T-cell (primary cell): ENCODE data around the gene PCNX4. TPM values are rescaled to one million over a fixed set of nuclear protein-coding genes. Genes with fewer than 3 reads are reported as not detected.
A peak's percentile ranks its signal among the peaks of the same experiment; 100 is the strongest.

Source experiments
- ATAC-seq, 4 experiments: fragments of 200-7000 bp in 3 of 4; fragments of 150-1000 bp in 1 of 4; cut with Tn5 transposase; replicated peaks in 1 of 4; 1 replicate in 3 of 4; 2 replicates in 1 of 4; pipeline ENCODE4 v1.10.0; 2021; ENCODE audit warnings: moderate library complexity in 3 of 4, mild to moderate bottlenecking in 2 of 4, moderate number of reproducible peaks in 1 of 4
- CTCF ChIA-PET, 2 donors: fragments of 300-600 bp; sonication (Branson Sonifier 250); formaldehyde crosslinking; loops; one replicate each; lab custom pipeline; 2022; ENCODE audit warnings: antibody characterized with exemption in 2 of 2; lab: Charles Lee
- POLR2A ChIA-PET, 2 donors: fragments of 300-600 bp; sonication (Branson Sonifier 250); formaldehyde crosslinking; loops; one replicate each; lab custom pipeline; 2022; ENCODE audit warnings: antibody characterized with exemption in 2 of 2; lab: Charles Lee
- DNase-seq, 35 experiments: peaks; one replicate each; pipeline versions ENCODE4 v3.0.0 to v3.0.0-alpha.2; 2013 to 2023
- H3K27ac ChIP-seq: one replicate; pipeline ENCODE4 v1.5.1; 2013; ENCODE audit warnings: low read length
- H3K27me3 ChIP-seq, 2 experiments: replicated peaks in 1 of 2; 1 replicate in 1 of 2; 2 replicates in 1 of 2; pipeline versions ENCODE4 v1.6.1 to v1.7.0; 2013; ENCODE audit warnings: low read length in 1 of 2, mixed read lengths in 1 of 2; ENCODE audit not compliant: control insufficient read depth in 2 of 2, insufficient read depth in 2 of 2; ENCODE audit errors: extremely low read depth in 1 of 2
- H3K36me3 ChIP-seq, 2 donors: 1 replicate in 1 of 2; 2 replicates in 1 of 2; pipeline versions ENCODE4 v1.6.1 to v1.7.0; 2013; ENCODE audit warnings: low read length in 1 of 2; ENCODE audit not compliant: control insufficient read depth in 2 of 2, insufficient read depth in 1 of 2; ENCODE audit errors: extremely low read depth in 1 of 2
- H3K4me1 ChIP-seq, 2 experiments: 1 replicate in 1 of 2; 2 replicates in 1 of 2; pipeline versions ENCODE4 v1.6.1 to v1.7.0; 2013; ENCODE audit warnings: low read length in 2 of 2, mixed read lengths in 1 of 2; ENCODE audit not compliant: insufficient read depth in 2 of 2, control insufficient read depth in 1 of 2; ENCODE audit errors: extremely low read depth in 1 of 2
- H3K4me3 ChIP-seq, 2 donors: 1 replicate in 1 of 2; 2 replicates in 1 of 2; pipeline versions ENCODE4 v1.5.1 to v1.7.0; 2013; ENCODE audit warnings: mild to moderate bottlenecking in 2 of 2, low read length in 1 of 2, moderate library complexity in 1 of 2; ENCODE audit not compliant: control insufficient read depth in 1 of 2; ENCODE audit errors: extremely low read depth in 1 of 2
- H3K9me3 ChIP-seq: 2 replicates; pipeline ENCODE4 v1.7.0; 2013
- H3K27ac Mint-ChIP-seq, 2 donors: one replicate each; pipeline ENCODE4 v1.8.0; 2020 to 2021; ENCODE audit warnings: mild to moderate bottlenecking in 2 of 2, mixed read lengths in 2 of 2
- H3K27me3 Mint-ChIP-seq, 2 donors: one replicate each; pipeline ENCODE4 v1.8.0; 2021 to 2022; ENCODE audit warnings: mixed read lengths in 2 of 2
- H3K36me3 Mint-ChIP-seq: one replicate; pipeline ENCODE4 v1.8.0; 2021; ENCODE audit warnings: mixed read lengths
- H3K4me1 Mint-ChIP-seq, 3 donors: one replicate each; pipeline ENCODE4 v1.8.0; 2020 to 2022; ENCODE audit warnings: mixed read lengths in 3 of 3, mild to moderate bottlenecking in 1 of 3
- H3K4me3 Mint-ChIP-seq, 3 donors: one replicate each; pipeline ENCODE4 v1.8.0; 2020 to 2022; ENCODE audit warnings: mild to moderate bottlenecking in 3 of 3, mixed read lengths in 3 of 3, moderate library complexity in 3 of 3
- H3K9me3 Mint-ChIP-seq, 3 donors: one replicate each; pipeline ENCODE4 v1.8.0; 2020 to 2022; ENCODE audit warnings: mixed read lengths in 3 of 3
- WGBS: methylation state at CpG from one replicate; pipeline ENCODE4 v1.1.5; 2013; ENCODE audit warnings: missing lambda C conversion rate; ENCODE audit not compliant: insufficient coverage; 5-methylcytosine and 5-hydroxymethylcytosine counted together
- total RNA-seq, 35 experiments: library from RNA in 6 of 35; stranded (reverse) in 6 of 35; fragments of 120-200 nt in 1 of 35; gene quantifications; one replicate each; pipeline versions ENCODE4 v1.2.1 to v1.2.4 and lab custom pipeline; 2013 to 2026

The PCNX4 gene
- total RNA-seq, 5 donors from 2014 or later (not counting 1 experiment from before 2014, with no cell fraction given) = 36.4 to 50.4 (median 47.4) TPM

DNA sequence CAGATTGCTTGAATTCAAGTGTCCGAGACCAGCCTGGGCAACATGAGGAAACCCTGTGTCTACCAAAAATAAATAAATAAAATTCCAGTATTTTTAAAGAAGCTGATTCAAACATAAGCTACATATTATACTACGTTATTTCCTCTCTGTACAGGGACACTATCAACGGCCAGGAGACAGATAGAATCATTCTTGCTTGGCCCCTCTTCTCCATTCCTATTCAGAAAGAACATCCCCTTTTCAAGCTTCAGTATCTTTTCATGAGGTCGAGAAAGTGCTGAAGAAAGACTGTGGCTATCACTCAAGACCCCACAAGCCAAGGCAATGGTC, 73.8 kb downstream of the PCNX4 start:
- peak overlapping the region; percentile 98 to 99 for H3K27ac Mint-ChIP-seq
- DNase-seq = no peak
- ChIA-PET CTCF (interaction anchor here (0.6 to 3.1 kb wide), 19 partner anchors 9 to 785 kb away, joined by 3 to 25 read pairs (median 5); partner anchors contain the start of gene PCNX4 (in 1 of the 2)), POLR2A (interaction anchor here (0.6 to 1.4 kb wide), 5 partner anchors 14 to 83 kb away, joined by 3 to 9 read pairs (median 4); partner anchors contain the start of gene PPM1A (in 1 of the 2))
- no peaks in the 10 kb centered on the region for H3K9me3 Mint-ChIP-seq
- Histone ChIP-seq H3K4me1 (peaks cover 3 to 30% of the 10 kb centered on the region in 2 experiments), H3K9me3 (no peaks in the 10 kb centered on the region), H3K27me3 (no peaks in the 10 kb centered on the region), H3K27ac (peak overlapping the region; percentile 97), H3K36me3 (no peaks in the 10 kb centered on the region), H3K4me3 (peak overlapping the region; percentile 89 to 92)
- H3K27me3 Mint-ChIP-seq = no peaks in the 10 kb centered on the region
- 40% methylated on average over 1 of the region's 4 CpGs for WGBS
- H3K4me3 Mint-ChIP-seq = peak overlapping the region; percentile 80 to 99 (median 84)
- ATAC-seq = peak in 3 of 4 experiments; percentile 3 to 8 (median 6)
- peaks cover 6% of the 10 kb centered on the region for H3K36me3 Mint-ChIP-seq
- peaks cover 41 to 50% (median 47%) of the 10 kb centered on the region in 3 donors for H3K4me1 Mint-ChIP-seq

- Histone ChIP-seq H3K4me3 (no peak overlapping the region), H3K36me3 (no peaks in the 10 kb centered on the region), H3K27ac (peak overlapping the region; percentile 97), H3K9me3 (no peaks in the 10 kb centered on the region), H3K27me3 (no peaks in the 10 kb centered on the region), H3K4me1 (peaks cover 3 to 30% of the 10 kb centered on the region in 2 experiments)
- ChIA-PET CTCF (interaction anchor here (0.6 to 3.1 kb wide), 19 partner anchors 10 to 1867 kb away, joined by 3 to 25 read pairs (median 5); partner anchors contain the start of gene PCNX4 (in 1 of the 2)), POLR2A (interaction anchor here (0.6 to 1.4 kb wide), 6 partner anchors 14 to 1111 kb away, joined by 4 to 9 read pairs (median 6); partner anchors contain the start of gene PPM1A (in 1 of the 2))
- Mint-ChIP-seq H3K27ac (peak overlapping the region; percentile 98 to 99), H3K36me3 (peaks cover 5% of the 10 kb centered on the region), H3K9me3 (no peaks in the 10 kb centered on the region), H3K4me3 (peak overlapping the region; percentile 80 to 99 (median 84)), H3K4me1 (peaks cover 40 to 44% (median 41%) of the 10 kb centered on the region in 3 donors), H3K27me3 (no peaks in the 10 kb centered on the region)
- ATAC-seq (no peak), DNase-seq (peak in 4 of 35 experiments; percentile 3 to 49 (median 21))
- WGBS = no CpG with 5 or more reads among the region's 3 CpGs
Measured at GRCh38 chr14:60166142-60166541, 74.4 kb downstream of the PCNX4 start.

- WGBS = 100% methylated on average over 2 of the region's 3 CpGs
- POLR2A ChIA-PET = no interaction called here
- no peaks in the 10 kb centered on the region for H3K36me3 Mint-ChIP-seq
- H3K27ac Mint-ChIP-seq = no peak overlapping the region
- ATAC-seq = no peak
- no peak overlapping the region for H3K4me3 Mint-ChIP-seq
- no peak overlapping the region for H3K4me3 ChIP-seq
- H3K36me3 ChIP-seq = no peaks in the 10 kb centered on the region
- H3K9me3 ChIP-seq = no peaks in the 10 kb centered on the region
- CTCF ChIA-PET = no interaction called here
- no peak overlapping the region for H3K27ac ChIP-seq
- H3K9me3 Mint-ChIP-seq = no peaks in the 10 kb centered on the region
- H3K27me3 Mint-ChIP-seq = peaks cover 0 to 1% of the 10 kb centered on the region in 2 donors
- peaks cover 0 to 7% of the 10 kb centered on the region in 2 experiments for H3K4me1 ChIP-seq
- peaks cover 13 to 16% (median 14%) of the 10 kb centered on the region in 3 donors for H3K4me1 Mint-ChIP-seq
- H3K27me3 ChIP-seq = no peaks in the 10 kb centered on the region
- no peak for DNase-seq
Measured at GRCh38 chr14:60169722-60170121, 78.0 kb downstream of the PCNX4 start.

DNA sequence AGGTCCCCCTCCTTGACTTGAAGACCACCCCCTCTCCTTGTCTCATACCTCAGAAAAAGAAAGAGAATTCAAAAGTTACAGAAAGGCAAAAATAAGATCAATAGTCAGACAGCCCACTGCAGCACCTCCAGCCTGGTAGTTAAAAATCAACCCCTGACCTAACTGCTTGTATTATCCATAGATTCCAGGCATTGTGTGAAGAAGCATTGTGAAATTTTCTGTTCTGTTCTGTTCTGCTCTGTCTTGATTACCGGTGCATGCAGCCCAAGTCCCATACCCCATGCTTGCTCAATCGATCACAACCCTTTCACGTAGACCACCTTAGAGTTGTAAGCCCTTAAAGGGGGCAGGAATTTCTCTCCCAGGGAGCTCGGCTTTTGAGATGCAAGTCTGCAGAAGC, 79.2 kb downstream of the PCNX4 start:
- ChIA-PET POLR2A (no interaction called here), CTCF (interaction anchor here in 1 of 2 donors (1.7 kb wide), 1 partner anchor 11 kb away, joined by 4 read pairs; no protein-coding TSS in a partner anchor)
- Histone ChIP-seq H3K4me3 (no peak overlapping the region), H3K27ac (no peak overlapping the region), H3K9me3 (no peaks in the 10 kb centered on the region), H3K36me3 (no peaks in the 10 kb centered on the region), H3K4me1 (peaks cover 0 to 3% of the 10 kb centered on the region in 2 experiments), H3K27me3 (peaks cover 0 to 2% of the 10 kb centered on the region in 2 experiments)
- no peak for ATAC-seq
- DNase-seq = no peak
- H3K4me1 Mint-ChIP-seq = peaks cover 8 to 15% (median 8%) of the 10 kb centered on the region in 3 donors
- WGBS = 100% methylated on average over 1 of the region's 4 CpGs
- H3K27me3 Mint-ChIP-seq = peaks cover 0 to 8% of the 10 kb centered on the region in 2 donors
- no peak overlapping the region for H3K4me3 Mint-ChIP-seq
- no peak overlapping the region for H3K27ac Mint-ChIP-seq
- no peaks in the 10 kb centered on the region for H3K9me3 Mint-ChIP-seq
- H3K36me3 Mint-ChIP-seq = no peaks in the 10 kb centered on the region

- 80% methylated on average over 1 of the region's 2 CpGs for WGBS
- Mint-ChIP-seq H3K36me3 (no peaks in the 10 kb centered on the region), H3K27me3 (peaks cover 0 to 8% of the 10 kb centered on the region in 2 donors), H3K4me3 (no peak overlapping the region), H3K27ac (no peak overlapping the region), H3K4me1 (peaks cover under 1 to 7% (median under 1%) of the 10 kb centered on the region in 3 donors), H3K9me3 (no peaks in the 10 kb centered on the region)
- H3K36me3 ChIP-seq = no peaks in the 10 kb centered on the region
- H3K4me3 ChIP-seq = no peak overlapping the region
- no peaks in the 10 kb centered on the region for H3K9me3 ChIP-seq
- H3K27me3 ChIP-seq = peaks cover 0 to 4% of the 10 kb centered on the region in 2 experiments
- no peak for DNase-seq
- H3K27ac ChIP-seq = no peak overlapping the region
- H3K4me1 ChIP-seq = no peaks in the 10 kb centered on the region
- ATAC-seq = no peak
- POLR2A ChIA-PET = no interaction called here
- CTCF ChIA-PET = interaction anchor here in 1 of 2 donors (1.7 kb wide), 1 partner anchor 10 kb away, joined by 4 read pairs; no protein-coding TSS in a partner anchor
Measured at GRCh38 chr14:60171690-60172089, 80.0 kb downstream of the PCNX4 start.

GRCh38 chr14:60174352-60175254, 82.9 kb downstream of the PCNX4 start:
- H3K9me3 Mint-ChIP-seq = peaks cover 0 to 8% (median 0%) of the 10 kb centered on the region in 3 donors
- POLR2A ChIA-PET = no interaction called here
- H3K27ac ChIP-seq = no peak overlapping the region
- no peak overlapping the region for H3K27ac Mint-ChIP-seq
- H3K4me1 Mint-ChIP-seq = peaks cover 0 to 5% (median 0%) of the 10 kb centered on the region in 3 donors
- WGBS = 91% methylated on average over 5 of the region's 11 CpGs
- peaks cover 0 to 8% of the 10 kb centered on the region in 2 donors for H3K27me3 Mint-ChIP-seq
- ATAC-seq (no peak), DNase-seq (no peak)
- H3K36me3 ChIP-seq = no peaks in the 10 kb centered on the region
- peaks cover 0 to 4% of the 10 kb centered on the region in 2 experiments for H3K27me3 ChIP-seq
- no peaks in the 10 kb centered on the region for H3K4me1 ChIP-seq
- CTCF ChIA-PET = no interaction called here
- no peak overlapping the region for H3K4me3 Mint-ChIP-seq
- H3K9me3 ChIP-seq = no peaks in the 10 kb centered on the region
- no peak overlapping the region for H3K4me3 ChIP-seq
- no peaks in the 10 kb centered on the region for H3K36me3 Mint-ChIP-seq
